Left ventricle myocardium inferior (tissue), 1 donor: Measurements from ENCODE around the gene ATP2A1. TPM values are rescaled to one million over a fixed set of nuclear protein-coding genes. Genes with fewer than 3 reads are reported as not detected.
"Not testable (repeated sequence)": the region's sequence is repeated elsewhere in the genome, so short reads cannot be mapped to it uniquely, and the experiment has no call there.

Experiments
- DNase-seq: peaks from one replicate; pipeline ENCODE4 v3.0.0-alpha.2; 2020
- H3K27ac ChIP-seq: fragments of 200-600 bp; replicated peaks from 2 replicates; pipeline ENCODE4 v1.8.0; 2021
- H3K27me3 ChIP-seq: fragments of 200-600 bp; 2 replicates; pipeline ENCODE4 v1.8.0; 2021; ENCODE audit warnings: low read depth
- H3K36me3 ChIP-seq: fragments of 200-600 bp; 2 replicates; pipeline ENCODE4 v1.8.0; 2021
- H3K4me1 ChIP-seq: fragments of 200-600 bp; 2 replicates; pipeline ENCODE4 v1.8.0; 2021
- H3K4me3 ChIP-seq: fragments of 200-600 bp; 2 replicates; pipeline ENCODE4 v1.8.0; 2021; ENCODE audit warnings: mild to moderate bottlenecking, moderate library complexity
- H3K9me3 ChIP-seq: fragments of 200-600 bp; replicated peaks from 2 replicates; pipeline ENCODE4 v1.8.0; 2021
- intact Hi-C: fragments of 100-400 bp; cut with micrococcal nuclease; formaldehyde crosslinking; loops from one replicate; pipeline ENCODE4 v1.11.0; 2022
- total RNA-seq: library from RNA; stranded (reverse); fragmentation: NEBNext Ultra II Directional; extraction: Animal tissue kit (Norgen Biotek cat#: 25700); gene quantifications from one replicate; pipeline ENCODE4 v1.2.1, GENCODE V29; 2021
- TF ChIP-seq, protein P1 (sequence below): fragments of 200-600 bp; IDR thresholded peaks from 2 replicates; pipeline ENCODE4 v1.8.0; 2021; ENCODE audit warnings: antibody characterized with exemption, mild to moderate bottlenecking, borderline replicate concordance
- donor health status: DM: no; HTN: yes; CAD: no; lungs with severe emphysema.

Gene ATP2A1
- total RNA-seq, 1 donor from 2014 or later = 0.38 TPM

DNA sequence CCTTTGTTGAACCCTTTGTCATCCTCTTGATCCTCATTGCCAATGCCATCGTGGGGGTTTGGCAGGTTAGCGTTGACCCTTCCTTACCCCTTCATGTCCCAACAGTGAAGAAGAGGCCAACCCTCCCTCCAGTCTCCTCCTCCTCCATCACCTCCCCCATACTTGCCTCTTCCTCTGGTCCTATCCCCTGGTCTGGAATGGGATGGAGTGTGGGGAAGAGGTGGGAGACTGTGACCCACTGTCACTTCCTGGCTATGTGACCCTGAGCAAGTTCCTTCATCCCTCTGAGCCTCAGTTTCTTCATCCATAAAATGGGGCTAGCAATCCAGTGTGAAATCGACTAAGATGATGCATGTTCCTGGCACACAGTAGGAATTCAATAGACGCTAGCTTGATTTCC lies 2.7 kb downstream of the ATP2A1 start:
- TF ChIP-seq, protein P1, sequence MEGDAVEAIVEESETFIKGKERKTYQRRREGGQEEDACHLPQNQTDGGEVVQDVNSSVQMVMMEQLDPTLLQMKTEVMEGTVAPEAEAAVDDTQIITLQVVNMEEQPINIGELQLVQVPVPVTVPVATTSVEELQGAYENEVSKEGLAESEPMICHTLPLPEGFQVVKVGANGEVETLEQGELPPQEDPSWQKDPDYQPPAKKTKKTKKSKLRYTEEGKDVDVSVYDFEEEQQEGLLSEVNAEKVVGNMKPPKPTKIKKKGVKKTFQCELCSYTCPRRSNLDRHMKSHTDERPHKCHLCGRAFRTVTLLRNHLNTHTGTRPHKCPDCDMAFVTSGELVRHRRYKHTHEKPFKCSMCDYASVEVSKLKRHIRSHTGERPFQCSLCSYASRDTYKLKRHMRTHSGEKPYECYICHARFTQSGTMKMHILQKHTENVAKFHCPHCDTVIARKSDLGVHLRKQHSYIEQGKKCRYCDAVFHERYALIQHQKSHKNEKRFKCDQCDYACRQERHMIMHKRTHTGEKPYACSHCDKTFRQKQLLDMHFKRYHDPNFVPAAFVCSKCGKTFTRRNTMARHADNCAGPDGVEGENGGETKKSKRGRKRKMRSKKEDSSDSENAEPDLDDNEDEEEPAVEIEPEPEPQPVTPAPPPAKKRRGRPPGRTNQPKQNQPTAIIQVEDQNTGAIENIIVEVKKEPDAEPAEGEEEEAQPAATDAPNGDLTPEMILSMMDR = no peak
- H3K27me3 ChIP-seq = peaks cover 29% of the 10 kb centered on the region

GRCh38 chr16:28881565-28881964 lies 3.3 kb downstream of the ATP2A1 start:
- H3K27ac ChIP-seq, H3K9me3 ChIP-seq, H3K4me3 ChIP-seq, DNase-seq, H3K36me3 ChIP-seq, intact Hi-C loops: not testable (repeated sequence)
- peaks cover 15% of the 10 kb centered on the region for H3K4me1 ChIP-seq
- H3K27me3 ChIP-seq = peaks cover 29% of the 10 kb centered on the region

More for the DNA sequence above, 2.7 kb downstream of the ATP2A1 start:
- no peak overlapping the region for H3K27ac ChIP-seq
- H3K36me3 ChIP-seq = no peaks in the 10 kb centered on the region
- peaks cover 15% of the 10 kb centered on the region for H3K4me1 ChIP-seq
- H3K4me3 ChIP-seq = no peak overlapping the region
- no peaks in the 10 kb centered on the region for H3K9me3 ChIP-seq
- DNase-seq = no peak
- intact Hi-C loops = no loop called here

DNA sequence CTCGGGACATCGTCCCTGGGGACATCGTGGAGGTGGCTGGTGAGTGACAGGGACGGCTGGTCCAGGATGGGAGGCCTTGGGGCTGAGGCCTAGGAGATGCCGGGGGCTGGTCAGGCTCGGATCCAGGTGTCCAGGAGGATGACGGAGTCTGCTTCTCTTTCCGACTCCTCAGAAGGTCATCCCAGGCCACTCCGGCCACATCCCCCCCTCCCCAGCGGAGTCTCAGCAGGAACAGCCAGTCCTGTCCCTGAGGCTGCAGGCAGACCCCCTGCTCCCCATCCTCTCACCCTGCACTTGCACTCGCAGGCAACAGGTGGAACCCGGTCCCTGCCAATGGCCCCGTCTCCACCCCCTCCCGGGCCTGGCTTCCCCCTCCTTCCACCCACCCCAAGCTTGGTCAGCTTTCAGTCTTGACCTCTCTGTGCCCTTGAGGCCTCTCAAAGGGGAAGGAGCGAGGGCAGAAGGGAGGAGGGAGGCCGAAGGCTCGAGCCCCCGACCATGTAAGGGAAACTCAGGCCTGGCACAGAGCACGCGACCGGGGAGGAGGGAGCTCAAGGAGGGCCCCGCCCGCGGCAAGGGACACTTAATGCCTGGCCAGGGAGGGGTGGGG lies 4.4 kb downstream of the ATP2A1 start:
- intact Hi-C loops = no loop called here
- Histone ChIP-seq H3K4me1 (peaks cover 15% of the 10 kb centered on the region), H3K36me3 (no peaks in the 10 kb centered on the region), H3K9me3 (no peaks in the 10 kb centered on the region), H3K27ac (no peak overlapping the region), H3K27me3 (peaks cover 29% of the 10 kb centered on the region), H3K4me3 (no peak overlapping the region)
- TF ChIP-seq, protein P1 = no peak
- no peak for DNase-seq

- TF ChIP-seq, protein P1 = no peak
- intact Hi-C loops = no loop called here
- H3K36me3 ChIP-seq = no peaks in the 10 kb centered on the region
- DNase-seq = no peak
- no peak overlapping the region for H3K27ac ChIP-seq
- no peak overlapping the region for H3K4me3 ChIP-seq
- peaks cover 29% of the 10 kb centered on the region for H3K27me3 ChIP-seq
- peaks cover 15% of the 10 kb centered on the region for H3K4me1 ChIP-seq
- no peaks in the 10 kb centered on the region for H3K9me3 ChIP-seq
Observed at GRCh38 chr16:28883221-28883996, 5.1 kb downstream of the ATP2A1 start.

DNA sequence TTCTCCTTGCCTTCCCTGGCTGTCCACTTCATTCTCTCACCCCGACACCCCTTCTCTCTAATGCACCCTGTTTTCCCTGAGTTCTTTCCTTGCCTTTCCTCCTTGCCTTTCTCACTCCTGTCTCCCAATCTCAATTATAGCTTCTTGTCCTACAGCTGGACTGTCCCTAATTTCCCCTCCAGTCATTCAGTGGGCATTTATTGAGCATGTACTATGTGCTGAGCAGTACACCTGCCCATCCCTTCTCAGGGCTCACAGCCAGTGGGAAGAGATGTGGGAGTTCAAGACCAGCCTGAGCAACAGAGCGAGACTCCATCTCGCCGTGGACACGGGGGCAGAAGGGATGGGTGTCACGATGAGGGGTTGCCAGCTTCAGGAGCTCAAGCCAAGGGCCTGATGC lies 5.8 kb downstream of the ATP2A1 start:
- no peak overlapping the region for H3K27ac ChIP-seq
- peaks cover 15% of the 10 kb centered on the region for H3K4me1 ChIP-seq
- no peaks in the 10 kb centered on the region for H3K9me3 ChIP-seq
- TF ChIP-seq, protein P1 = no peak
- no peaks in the 10 kb centered on the region for H3K36me3 ChIP-seq
- no peak overlapping the region for H3K4me3 ChIP-seq
- peaks cover 29% of the 10 kb centered on the region for H3K27me3 ChIP-seq
- DNase-seq = no peak
- intact Hi-C loops = no loop called here

GRCh38 chr16:28886945-28887344 lies 8.7 kb downstream of the ATP2A1 start:
- H3K27ac ChIP-seq = no peak overlapping the region
- H3K36me3 ChIP-seq = no peaks in the 10 kb centered on the region
- intact Hi-C loops = no loop called here

GRCh38 chr16:28890355-28890754 lies 12.1 kb downstream of the ATP2A1 start:
- H3K4me1 ChIP-seq, DNase-seq, H3K27me3 ChIP-seq, H3K27ac ChIP-seq, H3K4me3 ChIP-seq, intact Hi-C loops, H3K36me3 ChIP-seq, H3K9me3 ChIP-seq: not testable (repeated sequence)

More at GRCh38 chr16:28886945-28887344, 8.7 kb downstream of the ATP2A1 start:
- Histone ChIP-seq H3K9me3 (no peaks in the 10 kb centered on the region), H3K27me3 (peaks cover 13% of the 10 kb centered on the region), H3K4me1 (no peaks in the 10 kb centered on the region), H3K4me3 (no peak overlapping the region)
- DNase-seq = no peak
- TF ChIP-seq, protein P1 = no peak
